ENCODE results near the gene POU6F2. TPM values are rescaled to one million over a fixed set of nuclear protein-coding genes. Genes with fewer than 3 reads are reported as not detected.

POU6F2 gene
- total RNA-seq, 1 experiment from 2014 or later: not detected

DNA sequence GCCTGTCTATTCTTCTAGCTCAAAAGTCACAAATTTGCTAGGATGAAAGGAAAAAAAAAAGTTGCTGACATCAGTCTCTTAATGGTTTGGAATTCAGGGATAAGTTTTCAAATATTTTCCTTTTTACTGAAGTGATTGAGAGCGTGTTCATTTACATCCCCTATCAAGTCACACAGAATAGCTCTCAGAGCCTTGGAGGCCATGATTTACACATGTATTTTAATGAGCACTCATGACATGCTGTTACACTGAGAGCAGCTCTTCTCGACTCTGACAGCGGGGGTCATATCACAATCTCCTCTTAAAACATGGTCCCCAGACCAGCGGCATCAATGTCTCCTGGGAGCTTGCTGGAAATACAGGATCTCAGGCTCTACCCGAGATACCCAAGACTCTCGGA is 232.7 kb downstream of the POU6F2 start:
- H3K27me3 ChIP-seq (ENCODE audit: control insufficient read depth, insufficient read depth, low read length): no peaks in the 10 kb centered on the region
- BruUV-seq (replicated peaks): no TSS peak
- ATAC-seq: no peak
- ChIA-PET POLR2A (no interaction called here), CTCF (no interaction called here)
- H3K36me3 ChIP-seq (ENCODE audit: control insufficient read depth, insufficient read depth, low read length): no peaks in the 10 kb centered on the region
- in situ Hi-C loops (cut with HindIII; ENCODE audit: low pct_unique_long_range_greater_than_20kb, low sequenced_read_pairs): no loop called here
- H3K4me3 ChIP-seq (ENCODE audit: low read depth in 2 of 2, low read length in 2 of 2): no peak overlapping the region
- H3K27ac ChIP-seq (ENCODE audit: low read length): no peak overlapping the region
- TF ChIP-seq TCF7L2 (IDR thresholded peaks at IDR 0.05; ENCODE audit: low read depth, low read length): no peak
- TF ChIP-seq, protein P1, sequence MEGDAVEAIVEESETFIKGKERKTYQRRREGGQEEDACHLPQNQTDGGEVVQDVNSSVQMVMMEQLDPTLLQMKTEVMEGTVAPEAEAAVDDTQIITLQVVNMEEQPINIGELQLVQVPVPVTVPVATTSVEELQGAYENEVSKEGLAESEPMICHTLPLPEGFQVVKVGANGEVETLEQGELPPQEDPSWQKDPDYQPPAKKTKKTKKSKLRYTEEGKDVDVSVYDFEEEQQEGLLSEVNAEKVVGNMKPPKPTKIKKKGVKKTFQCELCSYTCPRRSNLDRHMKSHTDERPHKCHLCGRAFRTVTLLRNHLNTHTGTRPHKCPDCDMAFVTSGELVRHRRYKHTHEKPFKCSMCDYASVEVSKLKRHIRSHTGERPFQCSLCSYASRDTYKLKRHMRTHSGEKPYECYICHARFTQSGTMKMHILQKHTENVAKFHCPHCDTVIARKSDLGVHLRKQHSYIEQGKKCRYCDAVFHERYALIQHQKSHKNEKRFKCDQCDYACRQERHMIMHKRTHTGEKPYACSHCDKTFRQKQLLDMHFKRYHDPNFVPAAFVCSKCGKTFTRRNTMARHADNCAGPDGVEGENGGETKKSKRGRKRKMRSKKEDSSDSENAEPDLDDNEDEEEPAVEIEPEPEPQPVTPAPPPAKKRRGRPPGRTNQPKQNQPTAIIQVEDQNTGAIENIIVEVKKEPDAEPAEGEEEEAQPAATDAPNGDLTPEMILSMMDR (IDR thresholded peaks at IDR 0.05): no peak
- TF ChIP-seq SIN3A (IDR thresholded peaks at IDR 0.05; ENCODE audit: borderline replicate concordance, insufficient read depth, low read depth, low read length): no peak
- TF ChIP-seq POLR2AphosphoS5 (IDR thresholded peaks at IDR 0.05; ENCODE audit: low read depth, low read length): no peak
- TF ChIP-seq, protein P2, sequence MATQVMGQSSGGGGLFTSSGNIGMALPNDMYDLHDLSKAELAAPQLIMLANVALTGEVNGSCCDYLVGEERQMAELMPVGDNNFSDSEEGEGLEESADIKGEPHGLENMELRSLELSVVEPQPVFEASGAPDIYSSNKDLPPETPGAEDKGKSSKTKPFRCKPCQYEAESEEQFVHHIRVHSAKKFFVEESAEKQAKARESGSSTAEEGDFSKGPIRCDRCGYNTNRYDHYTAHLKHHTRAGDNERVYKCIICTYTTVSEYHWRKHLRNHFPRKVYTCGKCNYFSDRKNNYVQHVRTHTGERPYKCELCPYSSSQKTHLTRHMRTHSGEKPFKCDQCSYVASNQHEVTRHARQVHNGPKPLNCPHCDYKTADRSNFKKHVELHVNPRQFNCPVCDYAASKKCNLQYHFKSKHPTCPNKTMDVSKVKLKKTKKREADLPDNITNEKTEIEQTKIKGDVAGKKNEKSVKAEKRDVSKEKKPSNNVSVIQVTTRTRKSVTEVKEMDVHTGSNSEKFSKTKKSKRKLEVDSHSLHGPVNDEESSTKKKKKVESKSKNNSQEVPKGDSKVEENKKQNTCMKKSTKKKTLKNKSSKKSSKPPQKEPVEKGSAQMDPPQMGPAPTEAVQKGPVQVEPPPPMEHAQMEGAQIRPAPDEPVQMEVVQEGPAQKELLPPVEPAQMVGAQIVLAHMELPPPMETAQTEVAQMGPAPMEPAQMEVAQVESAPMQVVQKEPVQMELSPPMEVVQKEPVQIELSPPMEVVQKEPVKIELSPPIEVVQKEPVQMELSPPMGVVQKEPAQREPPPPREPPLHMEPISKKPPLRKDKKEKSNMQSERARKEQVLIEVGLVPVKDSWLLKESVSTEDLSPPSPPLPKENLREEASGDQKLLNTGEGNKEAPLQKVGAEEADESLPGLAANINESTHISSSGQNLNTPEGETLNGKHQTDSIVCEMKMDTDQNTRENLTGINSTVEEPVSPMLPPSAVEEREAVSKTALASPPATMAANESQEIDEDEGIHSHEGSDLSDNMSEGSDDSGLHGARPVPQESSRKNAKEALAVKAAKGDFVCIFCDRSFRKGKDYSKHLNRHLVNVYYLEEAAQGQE (IDR thresholded peaks at IDR 0.05; ENCODE audit: insufficient read depth in 1 of 2, low read depth in 2 of 2, low read length in 1 of 2): no peak
- DNase-seq (ENCODE audit: low read depth, low spot score): no peak
- no peaks in the 10 kb centered on the region for H3K9me3 ChIP-seq (ENCODE audit: control insufficient read depth, insufficient read depth, low read depth, low read length)
- no peaks in the 10 kb centered on the region for H3K4me1 ChIP-seq (ENCODE audit: control insufficient read depth, insufficient read depth, low read length)
- intact Hi-C loops (cut with micrococcal nuclease; ENCODE audit: unreplicated experiment): no loop called here

DNA sequence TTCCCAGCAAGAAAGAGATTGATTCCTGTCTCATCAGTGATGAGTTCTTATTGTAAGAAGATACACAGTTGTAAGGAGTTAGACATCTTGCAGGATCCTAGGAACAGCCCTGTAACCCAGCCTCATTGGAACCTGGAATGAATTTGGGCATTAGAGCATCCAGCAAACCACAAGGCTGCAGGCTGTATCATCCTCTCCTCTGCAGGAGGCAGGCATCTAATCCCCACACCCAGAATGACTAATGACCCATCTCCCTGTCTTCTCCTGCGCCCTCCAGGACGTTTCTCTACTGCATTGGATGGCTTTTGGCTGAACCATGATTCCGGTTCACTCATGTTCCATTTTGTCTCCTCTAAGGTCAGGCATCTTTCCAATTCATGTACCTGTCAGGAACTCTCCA is 233.9 kb downstream of the POU6F2 start:
- ATAC-seq (no peak), DNase-seq (ENCODE audit: low read depth, low spot score) (no peak)
- Histone ChIP-seq H3K27ac (ENCODE audit: low read length) (no peak overlapping the region), H3K36me3 (ENCODE audit: control insufficient read depth, insufficient read depth, low read length) (no peaks in the 10 kb centered on the region), H3K9me3 (ENCODE audit: control insufficient read depth, insufficient read depth, low read depth, low read length) (no peaks in the 10 kb centered on the region), H3K27me3 (ENCODE audit: control insufficient read depth, insufficient read depth, low read length) (no peaks in the 10 kb centered on the region), H3K4me3 (ENCODE audit: low read depth in 2 of 2, low read length in 2 of 2) (no peak overlapping the region), H3K4me1 (ENCODE audit: control insufficient read depth, insufficient read depth, low read length) (no peaks in the 10 kb centered on the region)
- TF ChIP-seq, protein P2 (IDR thresholded peaks at IDR 0.05; ENCODE audit: insufficient read depth in 1 of 2, low read depth in 2 of 2, low read length in 1 of 2): no peak
- TF ChIP-seq TCF7L2 (IDR thresholded peaks at IDR 0.05; ENCODE audit: low read depth, low read length): no peak
- no peak for TF ChIP-seq POLR2AphosphoS5 (IDR thresholded peaks at IDR 0.05; ENCODE audit: low read depth, low read length)
- TF ChIP-seq, protein P1 (IDR thresholded peaks at IDR 0.05): no peak
- no peak for TF ChIP-seq SIN3A (IDR thresholded peaks at IDR 0.05; ENCODE audit: borderline replicate concordance, insufficient read depth, low read depth, low read length)
- in situ Hi-C loops (cut with HindIII; ENCODE audit: low pct_unique_long_range_greater_than_20kb, low sequenced_read_pairs) (no loop called here), intact Hi-C loops (cut with micrococcal nuclease; ENCODE audit: unreplicated experiment) (no loop called here)
- CTCF ChIA-PET: no interaction called here
- POLR2A ChIA-PET: no interaction called here
- no TSS peak for BruUV-seq (replicated peaks)
